ENCODE results near the gene CDR2L. TPM values are rescaled to one million over a fixed set of nuclear protein-coding genes. Genes with fewer than 3 reads are reported as not detected.
"Not testable (repeated sequence)": the region's sequence is repeated elsewhere in the genome, so short reads cannot be mapped to it uniquely, and the experiment has no call there.

The CDR2L gene
- total RNA-seq, 1 experiment from 2014 or later, result 8.9 TPM

- DNase-seq (ENCODE audit: low read depth), result peak; percentile 61
Observed at GRCh38 chr17:74981979-74982662, 5.3 kb upstream of the CDR2L start.

- not testable (repeated sequence) for DNase-seq (ENCODE audit: low read depth)
Observed at GRCh38 chr17:74982663-74983313, 4.6 kb upstream of the CDR2L start.

DNA sequence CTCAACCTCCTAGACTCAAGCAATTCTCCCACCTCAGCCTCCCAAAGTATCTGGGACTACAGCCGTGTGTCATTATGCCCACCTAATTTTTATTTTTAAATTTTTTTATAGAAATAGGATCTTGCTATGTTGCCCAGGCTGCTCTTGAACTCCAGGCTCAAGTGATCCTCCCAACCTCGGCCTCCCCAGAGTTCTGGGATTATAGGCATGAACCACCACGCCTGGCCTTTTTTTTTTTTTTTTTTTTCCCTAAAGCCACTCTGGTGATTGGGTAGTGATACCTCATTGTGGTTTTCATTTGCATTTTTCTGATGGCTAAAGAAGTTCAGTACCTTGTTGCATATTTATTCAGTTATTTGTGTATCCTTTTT is 1.2 kb upstream of the CDR2L start:
- DNase-seq (ENCODE audit: low read depth), result no peak

GRCh38 chr17:74987909-74988711 is 678 bp downstream of the CDR2L start:
- peak; percentile 66 for DNase-seq (ENCODE audit: low read depth)

DNA sequence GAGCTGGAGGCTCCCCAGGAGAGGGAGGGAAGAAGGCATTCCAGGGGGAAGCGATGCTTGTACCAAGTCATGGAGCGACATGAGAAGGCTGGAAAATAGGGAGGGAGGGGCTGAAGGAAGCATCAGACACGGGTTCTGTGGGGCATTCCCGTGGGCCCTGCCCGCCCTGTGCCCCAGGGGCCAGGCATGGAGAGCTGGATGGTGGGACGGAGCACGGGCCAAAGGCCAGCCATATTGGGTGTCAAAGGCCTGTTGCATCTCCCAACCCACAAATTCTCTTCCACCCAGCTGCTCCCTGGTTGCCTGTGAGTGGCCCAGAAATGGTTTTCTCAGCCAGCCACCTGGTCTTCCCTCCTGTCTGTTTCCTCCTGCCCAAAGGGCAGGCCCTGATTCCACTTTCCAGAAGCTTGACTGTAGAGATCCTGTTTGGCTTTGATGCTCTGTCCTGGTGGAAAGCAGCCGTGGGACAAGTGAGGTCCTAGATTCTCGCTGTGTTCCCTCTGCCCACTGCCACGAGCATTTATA is 3.2 kb downstream of the CDR2L start:
- no peak for DNase-seq (ENCODE audit: low read depth)

DNA sequence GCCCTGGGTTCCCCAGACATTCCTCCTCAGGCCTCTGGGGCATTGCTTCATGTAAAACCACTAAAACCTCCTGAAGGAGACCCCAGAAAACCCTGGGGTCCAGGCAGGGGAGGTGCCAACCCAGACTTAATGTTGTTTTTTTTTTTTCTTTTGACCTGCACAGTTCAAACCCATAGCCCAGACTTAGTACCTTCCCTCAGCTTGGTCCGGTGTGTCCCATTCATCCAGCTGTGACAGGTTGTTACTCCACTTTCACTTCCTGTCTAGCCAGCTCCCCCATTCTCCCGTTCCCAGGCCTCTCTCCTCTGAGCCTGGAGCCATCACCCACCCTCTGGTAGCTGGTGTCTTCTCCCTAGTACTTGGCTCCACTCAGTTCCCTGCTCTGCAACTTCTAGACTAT is 4.8 kb downstream of the CDR2L start:
- DNase-seq (ENCODE audit: low read depth), result no peak

DNA sequence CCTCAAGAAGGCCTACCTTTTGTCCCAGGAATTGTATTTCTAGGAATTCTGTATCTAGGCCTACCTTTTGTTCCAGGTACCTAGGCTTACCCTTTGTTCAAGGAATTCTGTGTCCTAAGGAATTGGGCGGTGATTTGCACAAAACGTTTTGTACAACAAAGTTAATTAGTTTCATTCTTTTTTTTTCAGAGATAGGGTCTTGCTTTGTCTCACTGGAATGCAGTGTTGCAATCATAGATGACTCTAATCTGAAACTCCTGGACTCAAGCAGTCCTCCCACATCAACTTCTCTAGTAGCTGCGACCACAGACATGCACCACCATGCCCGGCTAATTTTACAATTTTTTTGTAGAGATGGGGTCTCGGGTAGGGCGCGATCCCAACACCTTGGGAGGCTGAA is 7.0 kb downstream of the CDR2L start:
- no peak for DNase-seq (ENCODE audit: low read depth)

DNA sequence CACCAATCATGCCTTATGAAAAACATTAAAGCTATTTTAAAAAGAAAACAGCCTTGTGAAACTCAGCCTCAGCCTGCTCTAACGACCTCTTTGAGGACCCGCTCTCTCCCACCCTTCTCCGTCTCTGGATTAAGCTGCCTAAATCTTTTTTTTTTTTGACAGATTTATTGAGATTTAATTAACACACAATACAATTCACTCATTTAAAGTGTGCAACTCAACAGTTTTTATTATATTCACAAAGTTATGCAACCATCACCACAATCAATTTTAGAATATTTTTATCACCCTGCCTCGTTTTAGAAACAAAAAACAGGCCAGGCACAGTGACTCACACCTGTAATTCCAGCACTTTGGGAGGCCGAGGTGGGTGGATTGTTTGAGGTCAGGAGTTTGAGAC is 8.4 kb downstream of the CDR2L start:
- no peak for DNase-seq (ENCODE audit: low read depth)

- DNase-seq (ENCODE audit: low read depth), result no peak
Observed at GRCh38 chr17:74998783-74999182, 11.4 kb downstream of the CDR2L start.

DNA sequence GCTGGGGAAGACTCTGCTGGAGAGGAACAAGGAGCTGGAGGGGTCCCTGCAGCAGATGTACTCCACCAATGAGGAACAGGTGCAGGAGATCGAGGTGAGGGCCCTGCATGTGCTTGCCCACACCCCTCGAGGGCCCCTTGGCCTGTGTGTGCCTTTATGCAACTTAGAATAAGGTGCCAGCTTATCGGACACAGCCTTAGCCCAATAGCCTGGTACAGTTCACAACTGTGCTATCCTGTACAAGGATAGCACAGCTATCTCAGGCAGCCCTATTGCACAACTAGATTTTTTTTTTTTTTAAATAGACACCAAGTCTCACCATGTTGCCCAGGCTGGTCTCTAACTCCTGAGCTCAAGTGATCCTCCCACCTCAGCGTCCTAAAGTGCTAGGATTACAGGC is 12.1 kb downstream of the CDR2L start:
- no peak for DNase-seq (ENCODE audit: low read depth)

GRCh38 chr17:75001915-75002843 is 14.7 kb downstream of the CDR2L start:
- DNase-seq (ENCODE audit: low read depth), result no peak

DNA sequence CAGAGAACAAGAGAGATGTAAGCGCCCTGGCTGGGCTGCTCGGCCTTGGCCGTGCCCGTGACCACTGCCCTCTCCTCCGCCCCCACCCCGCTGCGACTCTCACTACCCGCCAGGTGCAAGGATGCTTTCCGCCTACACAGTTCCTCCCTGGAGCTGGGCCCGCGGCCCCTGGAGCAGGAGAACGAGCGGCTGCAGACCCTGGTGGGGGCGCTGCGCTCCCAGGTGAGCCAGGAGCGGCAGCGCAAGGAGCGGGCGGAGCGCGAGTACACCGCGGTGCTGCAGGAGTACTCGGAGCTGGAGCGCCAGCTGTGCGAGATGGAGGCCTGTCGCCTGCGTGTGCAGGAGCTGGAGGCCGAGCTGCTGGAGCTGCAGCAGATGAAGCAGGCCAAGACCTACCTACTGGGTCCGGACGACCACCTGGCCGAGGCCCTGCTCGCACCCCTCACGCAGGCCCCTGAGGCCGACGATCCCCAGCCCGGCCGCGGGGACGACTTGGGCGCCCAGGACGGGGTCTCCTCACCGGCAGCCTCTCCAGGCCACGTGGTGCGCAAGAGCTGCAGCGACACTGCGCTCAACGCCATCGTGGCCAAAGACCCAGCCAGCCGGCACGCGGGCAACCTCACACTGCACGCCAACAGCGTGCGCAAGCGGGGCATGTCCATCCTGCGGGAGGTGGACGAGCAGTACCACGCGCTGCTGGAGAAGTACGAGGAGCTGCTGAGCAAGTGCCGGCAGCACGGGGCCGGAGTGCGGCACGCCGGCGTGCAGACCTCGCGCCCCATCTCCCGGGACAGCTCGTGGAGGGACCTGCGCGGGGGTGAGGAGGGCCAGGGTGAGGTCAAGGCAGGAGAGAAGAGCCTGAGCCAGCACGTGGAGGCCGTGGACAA is 15.9 kb downstream of the CDR2L start:
- DNase-seq (ENCODE audit: low read depth), result no peak

DNA sequence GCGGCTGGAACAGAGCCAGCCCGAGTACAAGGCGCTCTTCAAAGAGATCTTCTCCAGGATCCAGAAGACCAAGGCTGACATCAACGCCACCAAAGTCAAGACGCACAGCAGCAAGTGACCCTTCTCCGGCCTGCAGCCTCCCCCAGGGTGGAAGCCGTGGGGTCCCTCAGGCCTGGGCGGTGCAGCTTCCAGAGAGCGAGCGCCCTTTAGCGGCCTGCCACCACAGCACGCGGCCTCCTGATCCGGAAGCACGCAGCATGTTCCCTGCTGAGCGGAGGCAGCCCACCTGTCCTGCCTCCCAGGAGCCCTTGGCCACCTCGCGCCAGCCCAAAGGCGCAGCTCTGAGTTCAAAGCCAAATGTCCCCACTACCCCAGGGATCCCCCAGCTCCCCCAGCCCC is 16.5 kb downstream of the CDR2L start:
- DNase-seq (ENCODE audit: low read depth), result no peak

DNA sequence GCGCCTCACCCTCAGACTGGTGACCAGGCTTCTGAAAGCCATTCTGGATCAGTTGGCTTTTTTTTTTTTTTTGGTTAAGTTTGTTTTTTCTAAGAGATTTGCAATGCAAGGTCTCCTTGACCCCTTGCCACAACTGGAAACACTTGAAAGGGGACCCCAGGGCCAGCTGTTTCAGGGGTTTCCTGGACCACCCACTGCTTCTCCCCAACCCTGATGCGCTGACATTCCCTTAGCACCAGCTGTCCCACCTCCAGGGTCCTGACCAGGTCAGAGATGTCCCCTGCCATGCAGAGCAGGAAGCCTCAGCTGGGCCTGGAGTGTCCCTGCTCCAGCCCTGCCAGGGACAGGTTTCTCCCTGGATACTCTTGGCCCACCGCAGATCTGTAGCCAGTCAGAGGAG is 16.9 kb downstream of the CDR2L start:
- DNase-seq (ENCODE audit: low read depth), result no peak

GRCh38 chr17:75005291-75005690 is 17.9 kb downstream of the CDR2L start:
- DNase-seq (ENCODE audit: low read depth), result no peak

DNA sequence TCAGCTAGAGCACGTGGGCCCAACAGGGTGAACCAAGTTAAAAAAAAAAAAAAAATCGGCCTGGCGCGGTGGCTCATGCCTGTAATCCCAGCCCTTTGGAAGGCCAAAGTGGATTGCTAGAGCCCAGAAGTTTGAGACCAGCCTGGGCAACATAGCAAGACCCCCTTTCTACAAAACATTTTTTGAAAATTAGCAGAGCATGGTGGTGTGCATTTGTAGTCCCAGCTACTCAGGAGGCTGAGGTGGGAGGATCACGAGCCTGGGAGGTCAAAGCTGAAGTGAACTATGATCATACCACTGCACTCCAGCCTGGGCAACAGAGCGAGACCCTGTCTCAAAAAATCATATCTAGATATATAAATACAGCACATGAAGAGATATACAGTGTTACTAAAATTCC is 18.7 kb downstream of the CDR2L start:
- DNase-seq (ENCODE audit: low read depth), result not testable (repeated sequence)

GRCh38 chr17:75006653-75007052 is 19.2 kb downstream of the CDR2L start:
- no peak for DNase-seq (ENCODE audit: low read depth)

DNA sequence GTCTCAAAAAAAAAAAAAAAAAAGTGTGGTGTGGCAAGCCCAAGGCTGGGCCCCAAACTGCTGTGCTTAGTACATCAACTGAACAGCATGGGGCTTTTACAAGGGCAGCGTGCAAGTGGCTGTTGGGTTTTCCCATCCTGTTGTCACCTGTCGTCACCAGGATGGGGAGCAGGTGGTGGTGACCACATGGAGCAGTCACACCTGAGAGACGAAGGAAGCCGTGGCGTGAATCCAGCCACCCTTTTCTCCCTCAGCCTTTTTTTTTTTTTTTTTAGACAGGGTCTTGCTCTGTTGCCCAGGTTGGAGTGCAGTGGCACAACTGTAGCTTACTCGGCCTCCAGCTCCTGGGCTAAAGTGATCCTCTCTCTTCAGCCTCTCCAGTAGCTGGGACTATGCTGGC is 20.9 kb downstream of the CDR2L start:
- no peak for DNase-seq (ENCODE audit: low read depth)

GRCh38 chr17:75009139-75009724 is 21.8 kb downstream of the CDR2L start:
- no peak for DNase-seq (ENCODE audit: low read depth)

All from RPMI7951 (cell line).